ENCODE results near the gene DNAJC4. TPM values are rescaled to one million over a fixed set of nuclear protein-coding genes. Genes with fewer than 3 reads are reported as not detected.

Gene DNAJC4
- total and polyA plus RNA-seq, 3 experiments from 2014 or later = 25.5 to 28.7 (median 26.4) TPM

DNA sequence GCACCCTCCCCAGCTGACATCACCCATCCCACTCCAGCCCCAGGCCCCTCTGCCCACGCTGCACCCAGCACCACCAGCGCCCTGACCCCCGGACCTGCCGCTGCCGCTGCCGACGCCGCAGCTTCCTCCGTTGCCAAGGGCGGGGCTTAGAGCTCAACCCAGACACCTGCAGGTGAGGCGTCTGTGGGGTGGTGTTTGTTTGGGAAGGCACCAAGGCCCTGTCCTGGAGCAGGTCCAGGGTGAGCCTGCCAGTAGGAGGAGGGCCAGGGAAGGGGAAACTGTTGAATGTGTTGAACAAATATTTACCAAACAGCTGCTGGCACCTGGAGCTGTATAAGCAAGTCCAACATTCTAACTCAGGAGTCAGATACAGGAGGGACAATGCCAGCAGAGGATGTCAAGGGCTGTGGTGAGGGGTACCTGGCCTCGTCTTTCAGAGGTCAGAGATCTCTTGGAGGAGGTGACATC, 7.2 kb downstream of the DNAJC4 start:
- Histone ChIP-seq H3K4me1 (ENCODE audit: insufficient read depth, low read length) (peaks cover 35% of the 10 kb centered on the region), H3K4me3 (ENCODE audit: low read length) (no peak overlapping the region), H3K27me3 (ENCODE audit: insufficient read depth, low read length, poor library complexity, severe bottlenecking) (no peaks in the 10 kb centered on the region), H3K9me3 (ENCODE audit: low read length) (no peaks in the 10 kb centered on the region), H3K36me3 (ENCODE audit: insufficient read depth, low read length) (no peaks in the 10 kb centered on the region), H3K27ac (ENCODE audit: low read depth, low read length) (no peak overlapping the region)
- Mint-ChIP-seq H3K27me3 (peaks cover 0 to 2% of the 10 kb centered on the region in 2 donors), H3K27ac (peak overlapping the region in 5 of 8 donors; percentile 47 to 100 (median 77)), H3K36me3 (peaks cover 0 to 30% (median 0%) of the 10 kb centered on the region in 3 donors), H3K9me3 (no peaks in the 10 kb centered on the region), H3K4me3 (peak overlapping the region in 2 of 7 donors; percentile 23 to 84), H3K4me1 (peaks cover 21 to 54% (median 27%) of the 10 kb centered on the region in 3 donors)
- peak in 1 of 5 donors; percentile 44 for DNase-seq
- CTCF ChIA-PET = interaction anchor here (1.0 to 1.9 kb wide), 3 partner anchors 9 to 52 kb away, joined by 3 to 6 read pairs (median 3); partner anchors contain the start of genes PPP1R14B and STIP1
- POLR2A ChIA-PET = interaction anchor here (1.3 kb wide), 1 partner anchor 32 kb away, joined by 3 read pairs; no protein-coding TSS in a partner anchor

DNA sequence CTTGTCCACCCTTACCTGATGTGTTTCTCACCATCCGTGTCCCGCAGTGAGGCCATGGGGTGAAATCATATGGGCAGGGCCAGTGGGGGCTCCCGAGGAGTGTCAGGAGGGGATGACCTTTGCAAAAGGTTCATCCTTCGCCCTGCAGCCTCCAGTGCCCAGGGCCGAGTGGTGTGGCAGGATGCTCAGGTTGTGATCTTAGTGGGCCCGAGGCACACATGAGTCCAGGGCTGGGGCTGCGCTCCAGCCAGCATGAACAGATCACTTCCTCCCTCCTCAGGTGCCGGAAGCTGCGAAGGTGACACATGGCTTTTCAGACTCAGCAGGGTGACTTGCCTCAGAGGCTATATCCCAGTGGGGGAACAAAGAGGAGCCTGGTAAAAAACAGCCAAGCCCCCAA, 7.7 kb downstream of the DNAJC4 start:
- H3K36me3 Mint-ChIP-seq = peaks cover 0 to 31% (median 0%) of the 10 kb centered on the region in 3 donors
- no peaks in the 10 kb centered on the region for H3K9me3 ChIP-seq (ENCODE audit: low read length)
- no peaks in the 10 kb centered on the region for H3K36me3 ChIP-seq (ENCODE audit: insufficient read depth, low read length)
- H3K4me1 Mint-ChIP-seq = peaks cover 21 to 54% (median 23%) of the 10 kb centered on the region in 3 donors
- ChIA-PET POLR2A (interaction anchor here (1.3 kb wide), 1 partner anchor 80 kb away, joined by 3 read pairs; the partner anchor contains the start of genes PRDX5 and TRMT112), CTCF (interaction anchor here (1.9 kb wide), 2 partner anchors 8 to 31 kb away, joined by 4 to 6 read pairs; partner anchors contain the start of gene PPP1R14B)
- no peaks in the 10 kb centered on the region for H3K27me3 ChIP-seq (ENCODE audit: insufficient read depth, low read length, poor library complexity, severe bottlenecking)
- no peak overlapping the region for H3K4me3 ChIP-seq (ENCODE audit: low read length)
- no peaks in the 10 kb centered on the region for H3K9me3 Mint-ChIP-seq
- H3K4me1 ChIP-seq (ENCODE audit: insufficient read depth, low read length) = peaks cover 37% of the 10 kb centered on the region
- H3K4me3 Mint-ChIP-seq = peak overlapping the region in 3 of 7 donors; percentile 31 to 84 (median 40)
- no peak for DNase-seq
- H3K27ac ChIP-seq (ENCODE audit: low read depth, low read length) = no peak overlapping the region
- peaks cover 0 to 2% of the 10 kb centered on the region in 2 donors for H3K27me3 Mint-ChIP-seq
- H3K27ac Mint-ChIP-seq = peak overlapping the region in 6 of 8 donors; percentile 48 to 100 (median 87)

DNA sequence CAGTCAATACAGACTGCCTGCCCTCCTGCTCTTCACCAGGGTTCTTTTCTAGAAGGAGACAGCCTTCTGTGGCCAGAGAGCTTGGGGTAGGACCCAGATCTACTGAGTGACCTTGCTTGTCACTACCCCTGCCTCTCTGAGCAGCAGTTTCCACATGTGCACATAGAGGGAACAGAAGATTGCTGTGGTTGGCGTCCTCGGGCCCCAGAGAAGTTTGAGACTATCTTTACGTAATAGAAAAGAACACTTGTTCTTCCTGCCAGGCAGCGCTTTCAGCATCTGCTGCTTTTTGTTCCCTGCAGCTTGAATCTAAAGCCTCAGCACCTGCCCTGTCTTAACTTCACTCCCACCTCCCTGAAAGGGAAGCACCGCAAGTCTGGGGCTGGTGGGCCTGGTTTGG, 8.7 kb downstream of the DNAJC4 start:
- Histone ChIP-seq H3K4me1 (ENCODE audit: insufficient read depth, low read length) (peaks cover 34% of the 10 kb centered on the region), H3K9me3 (ENCODE audit: low read length) (no peaks in the 10 kb centered on the region), H3K4me3 (ENCODE audit: low read length) (no peak overlapping the region), H3K36me3 (ENCODE audit: insufficient read depth, low read length) (no peaks in the 10 kb centered on the region), H3K27me3 (ENCODE audit: insufficient read depth, low read length, poor library complexity, severe bottlenecking) (no peaks in the 10 kb centered on the region), H3K27ac (ENCODE audit: low read depth, low read length) (no peak overlapping the region)
- Mint-ChIP-seq H3K27me3 (no peaks in the 10 kb centered on the region), H3K9me3 (no peaks in the 10 kb centered on the region), H3K27ac (peak overlapping the region; percentile 47 to 100 (median 92)), H3K4me3 (peak overlapping the region in 2 of 7 donors; percentile 17 to 84), H3K36me3 (peaks cover 0 to 40% (median 0%) of the 10 kb centered on the region in 3 donors), H3K4me1 (peaks cover 23 to 57% (median 24%) of the 10 kb centered on the region in 3 donors)
- DNase-seq = no peak
- ChIA-PET CTCF (interaction anchor here (1.1 to 1.9 kb wide), 2 partner anchors 32 to 34 kb away, joined by 4 to 5 read pairs; no protein-coding TSS in a partner anchor), POLR2A (interaction anchor here (1.3 kb wide), 1 partner anchor 79 kb away, joined by 3 read pairs; the partner anchor contains the start of genes PRDX5 and TRMT112)

DNA sequence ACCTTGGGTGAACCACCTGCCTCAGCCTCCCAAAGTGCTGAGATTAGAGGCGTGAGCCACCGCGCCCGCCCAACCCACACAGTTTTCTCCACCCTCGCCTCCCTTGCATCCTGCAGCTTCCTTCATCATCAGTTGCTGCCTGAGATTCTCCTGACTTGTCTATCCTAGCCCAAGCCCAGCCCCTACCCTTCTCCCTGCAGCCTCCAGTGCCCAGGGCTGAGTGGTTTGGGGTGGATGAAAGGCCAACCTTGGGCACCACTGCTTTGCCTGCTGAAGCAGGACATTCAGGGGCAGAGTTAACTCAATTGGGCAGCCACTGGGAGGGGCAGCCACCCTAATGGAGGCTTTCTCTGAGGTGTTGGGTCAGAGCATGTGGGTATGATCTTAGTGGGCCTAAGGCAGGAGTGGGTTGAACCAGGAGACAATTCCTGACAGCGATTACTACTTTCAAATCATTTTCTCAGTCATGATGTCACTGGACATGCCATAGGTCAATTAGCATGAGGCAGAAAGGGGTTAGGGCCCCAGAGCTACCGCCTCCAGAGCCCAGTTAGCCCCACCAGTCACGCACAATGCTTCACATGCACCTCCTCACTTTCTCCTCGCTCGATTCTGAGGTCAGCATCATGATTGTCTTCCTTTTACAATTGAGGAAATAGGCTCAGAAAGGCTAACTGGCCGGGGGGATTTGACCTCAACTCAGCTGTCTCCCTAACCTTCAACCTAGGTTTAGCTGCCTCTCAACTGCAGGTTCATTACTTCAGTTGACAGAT, 9.5 kb downstream of the DNAJC4 start:
- peak overlapping the region; percentile 56 for H3K4me3 ChIP-seq (ENCODE audit: low read length)
- H3K27ac Mint-ChIP-seq = peak overlapping the region; percentile 99 to 100 (median 100)
- peak overlapping the region in 6 of 7 donors; percentile 87 to 95 (median 89) for H3K4me3 Mint-ChIP-seq
- peaks cover 23 to 61% (median 24%) of the 10 kb centered on the region in 3 donors for H3K4me1 Mint-ChIP-seq
- no peaks in the 10 kb centered on the region for H3K36me3 ChIP-seq (ENCODE audit: insufficient read depth, low read length)
- DNase-seq = no peak
- H3K27me3 Mint-ChIP-seq = no peaks in the 10 kb centered on the region
- POLR2A ChIA-PET = interaction anchor here (1.3 to 2.5 kb wide), 3 partner anchors 14 to 78 kb away, joined by 3 to 35 read pairs (median 13); partner anchors contain the start of genes FERMT3, NUDT22, PRDX5 and TRMT112
- CTCF ChIA-PET = interaction anchor here (1.1 to 13.4 kb wide), 3 partner anchors 30 to 35 kb away, joined by 4 to 124 read pairs (median 5); no protein-coding TSS in a partner anchor
- H3K9me3 ChIP-seq (ENCODE audit: low read length) = no peaks in the 10 kb centered on the region
- H3K36me3 Mint-ChIP-seq = peaks cover 0 to 44% (median 0%) of the 10 kb centered on the region in 3 donors
- no peaks in the 10 kb centered on the region for H3K9me3 Mint-ChIP-seq
- no peaks in the 10 kb centered on the region for H3K27me3 ChIP-seq (ENCODE audit: insufficient read depth, low read length, poor library complexity, severe bottlenecking)
- H3K4me1 ChIP-seq (ENCODE audit: insufficient read depth, low read length) = peaks cover 35% of the 10 kb centered on the region
- peak overlapping the region; percentile 99 for H3K27ac ChIP-seq (ENCODE audit: low read depth, low read length)

DNA sequence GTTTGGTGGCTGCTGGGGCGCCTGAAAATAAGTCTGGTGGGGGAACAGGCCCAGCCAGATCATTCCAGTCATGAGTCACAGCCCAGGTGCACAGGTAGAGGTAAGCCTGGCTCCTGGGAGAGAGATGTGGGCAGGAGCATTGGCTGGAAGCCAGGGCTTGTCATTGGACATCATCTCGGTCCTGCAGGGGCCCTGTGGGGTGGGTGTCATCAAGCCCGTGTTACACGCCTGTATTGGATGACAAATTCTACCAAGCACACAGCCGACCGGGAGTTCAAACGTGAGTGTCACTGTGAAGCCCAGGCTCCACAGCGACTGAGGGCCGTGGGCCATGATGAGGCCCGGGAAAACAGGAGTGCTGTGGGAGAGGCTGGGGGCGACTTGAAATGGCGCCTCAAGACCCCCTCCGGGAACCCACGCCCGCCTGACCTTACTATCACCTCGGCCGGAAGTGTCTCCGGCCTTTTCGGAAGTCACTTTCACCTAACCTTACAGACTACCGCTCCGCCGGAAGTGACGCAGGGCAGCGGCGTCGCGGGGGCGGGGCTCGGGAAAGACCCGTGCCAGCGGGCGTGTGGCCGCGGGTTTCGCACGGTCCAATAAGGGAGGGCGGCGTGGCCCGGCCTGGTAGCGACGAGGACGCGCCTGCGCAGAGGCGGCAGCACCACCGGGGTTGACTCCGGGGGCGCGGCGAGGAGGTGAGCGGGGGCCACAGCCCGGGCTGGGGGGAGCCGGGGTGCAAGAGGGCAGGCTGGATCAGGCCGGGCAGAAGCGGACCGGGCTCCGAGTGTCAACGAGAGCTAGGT, 10.3 kb downstream of the DNAJC4 start, which contains the start of gene FKBP2:
TSS of gene FKBP2 (plus strand) at position 661 of the 806 bp plus-strand sequence. CDS start 1,293 bp downstream, outside the sequence.
- peaks cover 17 to 62% (median 23%) of the 10 kb centered on the region in 3 donors for H3K4me1 Mint-ChIP-seq
- CTCF ChIA-PET = interaction anchor here (0.7 to 13.4 kb wide), 10 partner anchors 8 to 77 kb away, joined by 3 to 124 read pairs (median 5); partner anchors contain the start of genes CATSPERZ, FERMT3, NUDT22 and PLCB3

DNA sequence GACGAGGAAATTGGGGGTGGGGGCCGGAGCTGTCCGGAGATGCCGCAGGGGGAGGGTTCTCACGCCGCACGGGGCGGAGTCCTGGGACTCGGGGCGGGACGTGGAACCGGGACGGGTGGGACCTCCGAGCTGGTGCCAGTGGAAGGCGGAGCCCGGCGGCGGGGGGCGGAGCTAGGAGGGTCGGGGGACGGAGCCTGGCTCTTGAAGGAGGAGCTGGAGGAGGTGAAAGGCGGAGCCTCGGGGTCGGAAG, 10.8 kb downstream of the DNAJC4 start:
- peak overlapping the region; percentile 99 to 100 (median 100) for H3K27ac Mint-ChIP-seq
- H3K36me3 Mint-ChIP-seq = peaks cover 0 to 39% (median 0%) of the 10 kb centered on the region in 3 donors
- no peaks in the 10 kb centered on the region for H3K36me3 ChIP-seq (ENCODE audit: insufficient read depth, low read length)
- H3K4me3 ChIP-seq (ENCODE audit: low read length) = peak overlapping the region; percentile 76
- no peaks in the 10 kb centered on the region for H3K27me3 Mint-ChIP-seq
- peak in 3 of 5 donors; percentile 100 for DNase-seq
- no peaks in the 10 kb centered on the region for H3K27me3 ChIP-seq (ENCODE audit: insufficient read depth, low read length, poor library complexity, severe bottlenecking)
- peaks cover 39% of the 10 kb centered on the region for H3K4me1 ChIP-seq (ENCODE audit: insufficient read depth, low read length)
- peak overlapping the region; percentile 87 to 97 (median 90) for H3K4me3 Mint-ChIP-seq
- no peaks in the 10 kb centered on the region for H3K9me3 ChIP-seq (ENCODE audit: low read length)
- H3K9me3 Mint-ChIP-seq = no peaks in the 10 kb centered on the region
- POLR2A ChIA-PET = interaction anchor here (0.6 to 2.5 kb wide), 13 partner anchors 9 to 947 kb away, joined by 3 to 35 read pairs (median 5); partner anchors contain the start of genes CATSPERZ, ESRRA, FERMT3 and NUDT22
- H3K27ac ChIP-seq (ENCODE audit: low read depth, low read length) = peak overlapping the region; percentile 99
- peaks cover 22 to 65% (median 26%) of the 10 kb centered on the region in 3 donors for H3K4me1 Mint-ChIP-seq
- CTCF ChIA-PET = interaction anchor here (0.6 to 13.4 kb wide), 11 partner anchors 9 to 77 kb away, joined by 3 to 124 read pairs (median 5); partner anchors contain the start of genes CATSPERZ, FERMT3, NUDT22 and PLCB3

More for the DNA sequence above, 10.3 kb downstream of the DNAJC4 start, which contains the start of gene FKBP2:
- H3K36me3 Mint-ChIP-seq = peaks cover 0 to 39% (median 0%) of the 10 kb centered on the region in 3 donors
- Histone ChIP-seq H3K4me1 (ENCODE audit: insufficient read depth, low read length) (peaks cover 36% of the 10 kb centered on the region), H3K9me3 (ENCODE audit: low read length) (no peaks in the 10 kb centered on the region), H3K27ac (ENCODE audit: low read depth, low read length) (peak within 1 kb of the TSS; percentile 99), H3K36me3 (ENCODE audit: insufficient read depth, low read length) (no peaks in the 10 kb centered on the region), H3K27me3 (ENCODE audit: insufficient read depth, low read length, poor library complexity, severe bottlenecking) (no peaks in the 10 kb centered on the region), H3K4me3 (ENCODE audit: low read length) (peak within 1 kb of the TSS; percentile 76)
- H3K27me3 Mint-ChIP-seq = no peaks in the 10 kb centered on the region
- peak within 1 kb of the TSS; percentile 99 to 100 (median 100) for H3K27ac Mint-ChIP-seq
- DNase-seq = peak; percentile 97 to 99 (median 99)
- no peaks in the 10 kb centered on the region for H3K9me3 Mint-ChIP-seq
- H3K4me3 Mint-ChIP-seq = peak within 1 kb of the TSS; percentile 87 to 97 (median 90)
- POLR2A ChIA-PET = interaction anchor here (0.6 to 2.5 kb wide), 12 partner anchors 8 to 77 kb away, joined by 3 to 35 read pairs (median 6); partner anchors contain the start of genes CATSPERZ, ESRRA, FERMT3 and NUDT22

Data from CD8-positive, alpha-beta memory T cell (primary cell).